HG02798 (cell line): ENCODE measurements around the gene GMDS.
A peak's percentile ranks its signal among the peaks of the same experiment; 100 is the strongest.
"Not testable (repeated sequence)": the region's sequence is repeated elsewhere in the genome, so short reads cannot be mapped to it uniquely, and the experiment has no call there.

Experiments used
- ATAC-seq: cut with Tn5 transposase; IDR thresholded peaks from one replicate; pipeline ENCODE4 v1.9.1; 2021; ENCODE audit warnings: mild to moderate bottlenecking; ENCODE audit not compliant: unreplicated experiment, poor library complexity

The GMDS gene

DNA sequence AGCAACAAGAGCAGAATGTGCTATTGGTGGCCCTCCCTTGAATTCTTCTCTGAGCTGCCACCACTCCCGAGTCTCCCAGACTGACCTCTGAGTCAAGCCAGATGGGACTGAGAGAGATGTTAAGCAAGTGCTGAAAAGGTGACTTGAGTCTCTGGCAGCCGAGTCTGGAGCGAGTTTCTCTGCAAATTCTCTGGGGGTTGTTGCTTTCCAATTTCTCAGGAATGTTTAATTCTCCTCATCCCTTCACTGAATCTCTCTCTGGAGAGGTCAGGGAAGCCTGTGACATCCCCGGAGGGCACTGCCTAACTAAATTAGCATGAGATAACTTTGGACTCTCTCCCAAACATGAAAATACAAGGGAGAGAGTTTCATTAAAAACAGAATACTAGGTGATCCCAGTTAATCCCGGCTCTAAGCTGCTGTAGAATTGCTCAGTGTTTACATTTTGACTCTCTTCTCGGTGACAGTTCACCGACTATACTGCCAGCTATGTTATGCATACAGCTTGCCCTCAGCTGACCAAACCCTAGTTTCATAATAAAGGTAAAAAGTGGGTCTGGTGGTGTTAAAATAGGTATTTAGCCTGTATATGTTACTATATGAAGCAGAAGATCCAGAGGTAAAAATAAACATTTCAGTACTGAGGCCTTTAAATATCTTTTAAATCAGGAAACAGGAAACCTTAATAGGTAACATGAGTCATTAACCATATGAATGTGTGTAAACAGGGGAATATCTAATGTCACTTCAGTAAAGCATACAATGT, 477.7 kb downstream of the GMDS start:
- no peak for ATAC-seq

DNA sequence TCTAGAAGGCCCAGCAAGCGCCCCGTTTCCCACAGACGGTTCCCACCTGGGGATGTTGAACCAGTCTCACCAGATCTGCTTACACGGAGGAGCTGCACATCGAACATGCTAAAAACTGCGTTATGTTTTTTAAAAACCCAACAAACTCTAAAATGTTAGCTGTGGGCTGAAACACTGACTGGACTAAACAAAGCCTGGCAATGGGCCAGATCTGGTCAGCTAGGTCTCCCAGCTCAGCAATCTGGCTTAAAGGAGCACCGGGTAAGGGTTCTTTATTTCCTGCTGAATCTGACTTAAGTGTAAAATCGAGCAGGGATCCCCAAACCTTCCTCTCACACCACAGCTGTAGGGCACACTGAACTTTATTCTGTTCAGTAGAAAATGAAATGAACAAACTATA, 478.8 kb downstream of the GMDS start:
- ATAC-seq = no peak

DNA sequence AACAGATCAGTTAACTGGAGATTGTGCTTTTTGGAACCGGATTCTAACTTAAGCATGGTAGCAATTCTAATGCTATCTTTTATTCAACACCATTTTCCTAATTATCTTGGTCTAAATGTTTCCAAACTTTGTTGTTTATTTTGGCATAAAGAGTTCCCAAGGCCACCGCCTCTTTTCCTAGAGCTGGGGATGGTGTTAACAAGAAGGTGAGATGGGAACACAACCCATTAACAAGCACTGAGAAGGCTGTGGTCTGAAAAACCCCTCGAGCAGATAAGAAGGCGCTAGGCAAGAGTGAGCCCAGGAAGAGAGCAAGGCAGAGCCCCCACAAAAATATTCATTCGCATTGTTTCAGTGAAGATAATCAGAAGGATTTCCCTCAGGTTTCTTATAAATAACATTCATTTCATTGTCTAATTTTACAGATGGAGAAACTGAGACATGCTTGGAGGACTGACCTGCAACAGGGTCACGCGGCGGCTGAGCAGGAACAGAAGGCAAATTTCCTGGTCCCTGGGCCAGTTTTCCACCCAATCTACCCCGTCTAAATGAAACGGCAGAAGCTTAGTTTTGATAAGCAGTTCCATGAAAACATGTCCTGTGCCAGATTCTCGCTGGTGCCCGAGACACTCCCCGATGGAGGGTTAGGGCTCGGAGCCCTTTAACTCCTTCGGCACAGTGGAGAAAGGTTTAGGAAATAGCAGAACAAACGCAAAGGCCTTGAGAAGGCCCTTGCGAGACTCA, 480.1 kb downstream of the GMDS start:
- no peak for ATAC-seq

DNA sequence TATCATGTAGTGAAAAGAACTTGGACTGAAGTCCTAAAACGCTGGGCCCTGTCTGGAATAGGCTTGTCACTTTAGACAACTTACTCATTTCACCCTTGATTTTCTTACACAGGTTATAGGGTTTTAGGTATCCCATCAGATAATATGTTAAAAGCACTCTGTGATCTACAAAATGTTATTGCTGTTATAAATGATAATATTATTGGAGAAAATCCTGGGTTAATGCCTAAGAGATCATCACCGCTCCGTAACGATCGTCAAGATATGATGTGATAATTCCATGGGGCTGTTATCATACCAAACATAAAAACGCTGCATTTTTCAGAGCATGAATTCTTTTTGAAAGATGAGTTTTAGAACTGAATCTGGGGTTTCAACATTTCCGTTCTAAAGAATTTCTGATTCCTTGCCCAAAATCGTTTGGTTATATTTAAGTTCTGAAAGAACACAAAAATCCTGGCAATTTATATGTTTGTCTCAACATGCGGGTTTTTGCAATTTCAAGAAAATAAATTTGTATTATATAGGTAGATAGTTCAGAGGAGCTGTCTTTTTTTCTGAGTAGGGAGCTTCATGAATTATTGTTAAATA, 480.9 kb downstream of the GMDS start:
- no peak for ATAC-seq

DNA sequence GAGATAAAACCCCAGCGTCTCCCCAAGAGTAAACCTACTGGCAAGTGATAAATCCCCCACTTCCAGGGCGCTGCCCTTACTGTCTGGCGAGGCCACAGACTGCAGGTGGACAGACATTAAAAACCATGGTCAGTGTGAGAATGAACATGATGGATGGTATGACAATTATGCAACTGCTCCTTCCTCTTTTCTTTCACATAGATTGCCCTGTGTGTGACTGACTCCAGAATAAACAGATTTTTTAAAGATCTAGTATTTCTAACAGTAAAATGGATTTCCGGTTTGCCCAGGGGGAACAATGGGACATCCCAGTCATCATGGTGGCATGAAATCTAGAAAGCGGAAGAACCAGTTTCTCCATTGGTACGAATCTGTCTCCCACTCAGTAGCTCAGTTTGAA, 482.0 kb downstream of the GMDS start:
- no peak for ATAC-seq

DNA sequence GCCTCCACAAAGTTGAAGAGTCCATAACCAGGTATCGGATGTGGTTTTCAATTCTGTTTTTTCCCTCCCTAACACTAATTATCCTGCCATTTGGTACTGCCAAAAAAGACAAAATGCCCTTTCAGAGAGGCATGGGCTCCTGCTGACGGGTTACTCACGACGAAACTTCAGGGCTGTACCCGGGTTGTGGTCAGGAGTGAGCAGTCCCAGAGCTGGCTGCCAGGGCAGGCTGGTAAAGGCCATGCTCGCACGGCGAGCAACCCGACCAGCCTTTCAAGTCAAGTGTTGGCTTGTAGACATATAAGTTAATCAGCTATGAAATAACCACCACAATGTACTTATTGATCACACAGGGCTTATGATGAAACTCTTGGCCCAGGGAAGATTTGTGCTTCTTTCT, 483.2 kb downstream of the GMDS start:
- no peak for ATAC-seq

DNA sequence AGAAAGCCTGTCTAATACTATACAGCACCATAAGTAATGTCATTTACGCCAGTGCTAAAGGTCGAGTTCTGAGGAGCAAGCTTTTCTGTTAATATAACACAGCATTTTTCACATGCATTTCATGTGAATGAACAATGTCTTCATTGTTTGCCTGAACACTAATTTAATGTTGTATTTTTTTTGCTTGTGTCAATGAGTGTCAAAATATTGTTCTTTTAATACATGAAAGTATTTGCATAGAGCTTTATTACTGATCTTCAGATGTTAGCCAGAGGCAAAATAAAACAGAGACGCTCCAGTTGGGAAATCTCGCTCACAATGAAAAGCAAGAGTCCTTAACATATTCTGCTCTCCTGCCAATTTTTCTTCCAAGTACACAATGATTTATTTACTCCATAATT, 483.9 kb downstream of the GMDS start:
- no peak for ATAC-seq

DNA sequence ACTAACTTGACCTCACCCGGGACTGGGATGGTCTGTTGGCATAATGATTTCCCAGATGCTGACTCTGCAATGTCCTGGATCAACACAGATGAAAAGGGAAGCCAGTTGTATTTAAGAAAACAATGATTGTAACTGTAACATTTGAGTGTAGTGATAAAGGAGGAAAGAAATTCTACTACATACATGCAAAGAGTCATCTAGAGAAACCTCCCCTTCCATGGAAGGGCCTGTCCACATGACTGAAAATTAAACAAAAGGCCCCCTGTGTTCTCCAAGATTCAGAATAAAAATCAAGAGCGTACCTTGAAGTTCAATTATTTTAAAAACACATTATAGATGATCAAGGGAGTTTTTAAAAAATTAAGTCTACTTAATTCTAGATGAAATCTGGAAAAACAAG, 484.5 kb downstream of the GMDS start:
- ATAC-seq = no peak

DNA sequence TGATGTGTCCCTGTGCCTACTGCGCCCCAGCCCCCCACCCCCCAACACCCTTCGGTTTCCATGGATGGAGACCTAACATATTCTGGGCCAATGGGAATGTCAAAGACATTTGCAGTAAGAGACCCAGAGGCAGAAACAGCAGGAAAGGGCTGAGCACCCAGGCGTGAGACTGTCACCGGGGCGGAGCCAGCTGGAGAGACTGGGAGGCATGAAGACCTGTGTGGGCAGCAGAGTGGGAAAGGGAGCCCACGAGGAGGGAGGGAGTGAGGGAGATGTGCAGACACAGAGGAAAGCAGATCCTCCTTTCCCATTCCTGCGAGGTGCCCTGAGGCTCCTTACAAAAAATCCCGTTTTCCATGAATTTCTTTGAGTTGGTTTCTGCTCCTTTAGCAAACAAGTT, 485.5 kb downstream of the GMDS start:
- ATAC-seq = no peak

DNA sequence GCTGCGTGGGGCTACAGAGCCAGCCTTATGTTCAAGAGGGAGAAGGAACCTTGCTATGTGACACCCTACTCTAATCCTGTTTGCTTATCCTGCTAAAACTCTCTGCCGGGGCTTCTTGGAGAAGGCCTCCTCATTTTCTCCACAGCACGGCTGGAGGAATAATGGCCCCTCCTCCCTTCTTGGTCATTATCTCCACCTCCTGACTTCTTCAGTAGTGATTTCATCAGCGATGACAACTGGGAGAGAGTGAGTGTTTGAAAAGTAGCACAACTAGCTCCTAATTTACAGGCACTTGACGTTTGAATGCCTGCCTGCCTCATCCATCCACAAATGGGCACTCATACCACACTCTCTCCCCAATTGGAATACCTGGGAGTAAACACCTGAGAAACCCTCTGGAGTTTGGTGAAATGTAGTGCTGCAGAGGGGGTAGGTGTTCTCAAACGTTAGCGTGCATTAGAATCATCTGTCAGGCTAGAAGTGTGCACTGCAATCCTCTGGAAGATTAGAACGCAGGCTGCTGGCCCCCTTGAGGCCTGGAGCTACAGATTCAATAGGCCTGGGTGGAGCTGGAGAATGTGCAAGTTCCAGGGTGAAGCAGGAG, 487.2 kb downstream of the GMDS start:
- no peak for ATAC-seq

DNA sequence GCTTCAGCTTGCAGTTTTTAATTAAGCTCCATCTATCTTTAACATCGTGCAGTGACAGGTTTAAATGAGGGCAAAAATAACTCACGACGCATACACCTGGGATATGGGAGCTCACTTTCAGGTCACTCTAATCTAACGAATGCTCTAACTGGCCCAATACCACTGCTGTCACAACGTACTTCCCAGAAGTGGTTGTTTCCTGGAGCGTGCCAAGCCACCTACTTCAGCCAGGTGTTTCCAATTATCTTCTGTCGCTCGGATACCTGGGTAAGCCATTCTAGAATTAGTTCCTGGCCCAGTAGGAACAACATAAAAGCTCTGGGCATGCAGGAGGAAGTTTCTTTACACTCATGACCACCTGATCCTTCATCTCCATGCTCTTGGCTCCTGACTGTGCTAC, 488.3 kb downstream of the GMDS start:
- ATAC-seq = no peak

DNA sequence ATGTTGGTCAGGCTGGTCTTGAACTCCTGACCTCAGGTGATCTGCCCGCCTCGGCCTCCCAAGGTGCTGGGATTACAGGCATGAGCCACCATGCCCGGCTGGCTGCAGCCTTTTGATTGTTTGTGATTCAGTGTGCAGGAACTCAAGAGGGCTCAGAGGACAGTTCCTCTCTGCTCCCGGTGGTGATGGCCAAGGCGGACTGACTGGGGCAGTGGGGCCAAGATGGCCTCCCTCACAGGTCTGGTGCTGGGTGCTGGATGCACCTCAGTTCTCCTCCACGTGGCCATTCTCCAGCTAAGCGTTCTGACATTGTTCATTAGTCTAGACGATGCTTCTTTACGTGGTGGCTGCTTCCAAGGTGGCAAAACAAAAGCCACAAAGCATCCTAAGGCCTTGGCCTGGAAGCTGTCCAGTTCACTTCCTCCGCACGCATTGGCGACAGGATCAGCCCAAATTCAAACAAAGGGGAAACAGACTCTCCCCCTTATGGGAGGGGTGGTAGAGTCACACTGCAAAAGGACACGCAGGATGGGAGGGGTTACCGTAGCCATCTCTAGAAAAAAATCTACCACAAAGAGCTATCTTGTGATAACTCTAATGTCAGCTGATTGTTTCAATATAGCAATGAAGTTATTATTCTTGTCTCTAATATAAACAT, 488.8 kb downstream of the GMDS start:
- ATAC-seq = no peak

DNA sequence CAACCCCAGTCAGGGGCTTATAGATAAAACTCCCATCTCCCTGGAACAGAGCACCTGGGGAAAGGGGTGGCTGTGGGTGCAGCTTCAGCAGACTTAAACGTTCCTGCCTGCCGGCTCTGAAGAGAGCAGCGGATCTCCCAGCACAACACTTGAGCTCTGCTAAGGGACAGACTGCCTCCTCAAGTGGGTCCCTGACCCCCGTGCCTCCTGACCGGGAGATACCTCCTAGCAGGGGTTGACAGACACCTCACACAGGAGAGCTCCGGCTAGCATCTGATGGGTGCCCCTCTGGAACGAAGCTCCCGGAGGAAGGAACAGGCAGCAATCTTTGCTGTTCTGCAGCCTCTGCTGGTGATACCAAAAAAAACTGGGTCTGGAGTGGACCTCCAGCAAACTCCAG, 494.3 kb downstream of the GMDS start:
- ATAC-seq = not testable (repeated sequence)

DNA sequence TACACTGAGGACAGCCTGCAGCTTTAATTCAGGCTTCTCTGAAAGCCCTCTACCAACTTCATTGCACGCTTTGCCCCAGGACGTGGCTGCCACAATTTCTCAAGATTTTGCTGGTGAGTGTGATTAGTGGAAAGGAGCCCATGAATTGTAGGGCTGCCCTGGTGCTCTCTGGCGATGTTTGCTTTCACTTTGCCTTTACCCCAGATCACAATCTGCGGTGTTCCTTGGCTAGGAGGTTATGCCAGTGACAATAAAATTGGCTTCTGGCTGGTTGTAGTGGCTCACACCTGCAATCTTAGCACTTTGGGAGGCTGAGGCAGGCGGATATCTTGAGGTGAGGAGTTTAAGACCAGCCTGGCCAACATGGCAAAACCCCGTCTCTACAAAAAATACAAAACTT, 496.4 kb downstream of the GMDS start:
- ATAC-seq = no peak

DNA sequence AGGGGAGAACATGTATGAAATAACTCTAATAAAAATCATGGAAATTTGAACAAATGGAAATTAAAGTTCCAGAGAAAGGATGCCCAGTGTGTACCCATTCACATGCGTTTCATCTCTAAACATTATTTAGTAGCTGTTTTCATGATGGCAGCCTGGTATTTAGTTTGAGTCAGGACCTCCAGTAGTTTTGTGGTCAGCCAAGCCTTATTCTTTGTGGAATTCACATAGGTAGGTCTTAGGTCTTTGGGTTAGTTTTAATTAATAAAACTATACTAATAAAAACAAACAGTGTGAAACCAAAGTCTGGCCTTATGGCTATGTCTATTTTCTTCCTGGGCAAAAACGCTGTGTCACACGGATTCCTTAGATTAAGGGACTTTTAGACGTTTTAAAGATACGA, 497.9 kb downstream of the GMDS start:
- ATAC-seq = no peak

DNA sequence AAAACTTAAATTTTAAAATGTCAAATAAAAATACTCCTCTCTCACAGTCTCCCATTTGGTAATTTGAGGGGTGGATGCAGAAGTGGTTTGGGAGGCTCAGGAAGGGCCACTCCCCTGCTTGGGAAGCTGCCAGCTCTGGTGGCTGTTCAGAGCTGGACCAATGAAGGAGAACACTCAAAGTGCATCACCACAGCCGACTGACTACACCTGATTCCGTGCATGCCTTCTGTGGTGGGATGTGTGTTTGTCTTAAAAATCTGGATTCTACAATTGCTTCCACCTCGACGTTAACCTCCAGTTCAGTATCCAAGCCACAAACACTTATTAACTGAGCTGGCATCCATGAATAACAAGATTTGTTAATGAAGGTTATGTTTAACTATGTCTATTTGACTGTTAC, 498.4 kb downstream of the GMDS start:
- no peak for ATAC-seq

DNA sequence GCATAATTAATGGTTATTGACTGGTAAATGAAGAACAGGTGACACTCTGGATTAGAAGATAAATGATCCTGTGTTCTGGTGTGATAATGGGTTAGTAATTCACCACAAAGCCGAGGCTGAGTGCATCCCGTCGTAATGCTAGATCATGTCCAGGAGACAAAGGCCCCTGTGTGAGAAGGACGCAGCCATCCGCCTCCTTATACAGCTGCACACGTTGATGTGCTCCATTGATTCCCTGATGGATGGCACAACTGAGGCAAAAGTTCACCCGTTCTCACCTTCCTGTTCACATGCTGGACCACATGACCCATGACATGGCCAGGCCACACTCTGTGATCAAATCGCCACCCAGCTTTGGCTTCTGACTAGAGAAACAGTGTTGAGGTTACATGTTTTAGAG, 499.6 kb downstream of the GMDS start:
- no peak for ATAC-seq

DNA sequence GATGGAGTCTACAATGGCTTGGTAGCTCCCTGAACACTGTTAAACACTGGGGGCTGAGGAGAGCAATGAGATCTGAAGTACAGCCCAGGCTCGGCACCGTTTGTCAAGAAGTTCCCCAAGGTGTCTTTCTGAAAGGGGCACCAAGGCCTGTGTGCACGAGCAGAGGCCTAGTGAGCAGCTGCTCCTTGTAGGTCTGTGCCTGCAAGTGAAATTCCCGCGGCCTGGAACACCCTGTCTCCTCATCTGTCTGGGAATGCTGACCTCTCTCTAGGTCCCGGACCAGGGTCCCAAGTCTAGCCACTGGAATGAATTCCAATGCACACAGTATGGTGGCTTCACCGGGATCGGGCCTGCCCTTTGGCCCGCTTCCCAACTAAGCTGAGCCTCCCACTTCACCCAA, 500.9 kb downstream of the GMDS start:
- ATAC-seq = no peak

DNA sequence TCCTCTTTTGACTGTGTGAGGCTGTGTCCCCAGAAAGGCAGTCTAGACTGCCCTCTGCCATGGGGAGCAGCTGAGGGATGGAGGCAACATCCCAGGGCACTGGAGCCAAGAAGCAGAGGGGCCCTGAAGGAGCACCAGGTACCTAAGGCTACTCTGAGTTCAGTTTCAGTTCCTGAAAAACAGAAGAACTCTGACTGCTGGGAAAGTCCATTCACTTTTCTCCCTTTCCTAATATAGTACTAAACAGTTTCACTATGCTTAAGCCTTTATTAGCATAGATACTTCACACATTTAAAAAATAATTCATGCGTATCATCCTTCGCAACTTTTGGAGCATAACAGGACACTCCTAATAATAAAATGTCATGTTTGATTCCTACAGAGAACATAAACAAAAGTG, 505.7 kb downstream of the GMDS start:
- peak; percentile 85 for ATAC-seq

DNA sequence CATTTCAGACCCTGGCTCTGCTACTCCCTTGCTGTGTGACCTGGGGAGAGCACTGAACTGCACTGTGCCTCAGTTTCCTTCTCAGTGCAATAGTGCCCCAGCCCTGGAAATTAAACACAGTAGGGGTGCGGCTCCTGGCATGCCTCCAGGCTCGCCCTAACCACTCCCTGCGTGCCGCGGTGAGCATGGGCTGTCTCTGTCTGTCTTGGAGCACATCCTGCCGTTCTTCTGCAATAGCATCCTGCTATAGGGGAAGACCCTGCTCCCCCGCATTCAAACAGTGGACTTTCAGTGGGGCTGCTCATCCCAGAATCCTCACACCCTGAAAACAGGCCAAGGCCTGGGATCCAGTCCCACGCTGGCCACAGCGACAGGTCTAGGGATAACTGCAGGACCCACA, 506.2 kb downstream of the GMDS start:
- peak; percentile 29 for ATAC-seq
